SK-N-SH treated with all-trans-retinoic acid at 6 μM for 48 hours (cell line): ENCODE data around the gene CRACR2B.

ENCODE experiments used
- CSDC2 ChIP-seq: fragments of 250-450 bp; sonication (Bioruptor Pico); IDR thresholded peaks from 2 replicates; pipeline ENCODE4 v1.5.0; 2020; ENCODE audit warnings: mild to moderate bottlenecking, moderate library complexity
- PPARA ChIP-seq: fragments of 250-450 bp; sonication (Bioruptor Pico); IDR thresholded peaks from 2 replicates; pipeline ENCODE4 v1.5.0; 2020; ENCODE audit warnings: mild to moderate bottlenecking, borderline replicate concordance
- RARB ChIP-seq: fragments of 250-450 bp; sonication (Bioruptor Pico); IDR thresholded peaks from 2 replicates; pipeline ENCODE4 v1.8.0; 2021; ENCODE audit warnings: mild to moderate bottlenecking, moderate library complexity
- ZFP3 ChIP-seq: fragments of 250-450 bp; sonication (Bioruptor Pico); IDR thresholded peaks from 2 replicates; pipeline ENCODE4 v1.5.0; 2020; ENCODE audit warnings: mild to moderate bottlenecking, moderate library complexity
- TF ChIP-seq, protein P1 (sequence below): fragments of 250-450 bp; sonication (Bioruptor Pico); IDR thresholded peaks from 2 replicates; pipeline ENCODE4 v1.8.0; 2020; ENCODE audit warnings: mild to moderate bottlenecking, moderate library complexity, borderline replicate concordance

DNA sequence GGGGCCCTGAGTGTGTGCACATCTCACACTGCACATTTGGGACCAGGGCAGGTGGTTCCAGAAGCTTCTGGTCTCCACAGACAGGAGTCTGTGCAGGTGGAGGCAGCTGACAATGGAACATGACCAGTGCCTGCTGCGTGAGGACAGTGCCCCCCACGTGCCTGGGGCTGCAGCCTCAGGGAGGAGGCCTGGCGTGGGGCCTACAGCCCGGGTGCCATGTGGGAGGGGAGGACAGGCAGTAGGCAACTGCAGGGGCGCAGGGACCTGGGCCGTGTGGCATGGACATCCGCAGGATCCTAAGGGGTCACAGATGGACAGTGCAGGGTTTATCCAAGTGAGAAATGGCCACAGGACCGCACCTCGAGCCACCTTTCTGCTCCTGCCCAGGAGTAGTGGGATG is 43.8 kb downstream of the CRACR2B start:
- TF ChIP-seq ZFP3 (CRISPR knock-in tag): no peak
- TF ChIP-seq RARB (CRISPR knock-in tag): no peak
- no peak for TF ChIP-seq CSDC2
- TF ChIP-seq PPARA (CRISPR knock-in tag): no peak
- TF ChIP-seq, protein P1, sequence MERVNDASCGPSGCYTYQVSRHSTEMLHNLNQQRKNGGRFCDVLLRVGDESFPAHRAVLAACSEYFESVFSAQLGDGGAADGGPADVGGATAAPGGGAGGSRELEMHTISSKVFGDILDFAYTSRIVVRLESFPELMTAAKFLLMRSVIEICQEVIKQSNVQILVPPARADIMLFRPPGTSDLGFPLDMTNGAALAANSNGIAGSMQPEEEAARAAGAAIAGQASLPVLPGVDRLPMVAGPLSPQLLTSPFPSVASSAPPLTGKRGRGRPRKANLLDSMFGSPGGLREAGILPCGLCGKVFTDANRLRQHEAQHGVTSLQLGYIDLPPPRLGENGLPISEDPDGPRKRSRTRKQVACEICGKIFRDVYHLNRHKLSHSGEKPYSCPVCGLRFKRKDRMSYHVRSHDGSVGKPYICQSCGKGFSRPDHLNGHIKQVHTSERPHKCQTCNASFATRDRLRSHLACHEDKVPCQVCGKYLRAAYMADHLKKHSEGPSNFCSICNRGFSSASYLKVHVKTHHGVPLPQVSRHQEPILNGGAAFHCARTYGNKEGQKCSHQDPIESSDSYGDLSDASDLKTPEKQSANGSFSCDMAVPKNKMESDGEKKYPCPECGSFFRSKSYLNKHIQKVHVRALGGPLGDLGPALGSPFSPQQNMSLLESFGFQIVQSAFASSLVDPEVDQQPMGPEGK: no peak
